T-helper 1 cell treated with Interleukin-12 subunit alpha and Interleukin-12 subunit beta and Interleukin-4 antibody, amounts not matched to agents 30 ng/mL and 1 ng/mL, for 36 hours (primary cell): Measurements from ENCODE around the gene ASH1L. TPM values are rescaled to one million over a fixed set of nuclear protein-coding genes. Genes with fewer than 3 reads are reported as not detected.
"Not testable (repeated sequence)": the region's sequence is repeated elsewhere in the genome, so short reads cannot be mapped to it uniquely, and the experiment has no call there.

Experiments used
- intact Hi-C: fragments of 100-400 bp; cut with micrococcal nuclease; formaldehyde crosslinking; loops from one replicate; pipeline ENCODE4 v1.15.1; 2024
- total RNA-seq: library from RNA; stranded (reverse); gene quantifications from 2 replicates; pipeline ENCODE4 v1.2.3, GENCODE V29; 2022

ASH1L gene, protein sequence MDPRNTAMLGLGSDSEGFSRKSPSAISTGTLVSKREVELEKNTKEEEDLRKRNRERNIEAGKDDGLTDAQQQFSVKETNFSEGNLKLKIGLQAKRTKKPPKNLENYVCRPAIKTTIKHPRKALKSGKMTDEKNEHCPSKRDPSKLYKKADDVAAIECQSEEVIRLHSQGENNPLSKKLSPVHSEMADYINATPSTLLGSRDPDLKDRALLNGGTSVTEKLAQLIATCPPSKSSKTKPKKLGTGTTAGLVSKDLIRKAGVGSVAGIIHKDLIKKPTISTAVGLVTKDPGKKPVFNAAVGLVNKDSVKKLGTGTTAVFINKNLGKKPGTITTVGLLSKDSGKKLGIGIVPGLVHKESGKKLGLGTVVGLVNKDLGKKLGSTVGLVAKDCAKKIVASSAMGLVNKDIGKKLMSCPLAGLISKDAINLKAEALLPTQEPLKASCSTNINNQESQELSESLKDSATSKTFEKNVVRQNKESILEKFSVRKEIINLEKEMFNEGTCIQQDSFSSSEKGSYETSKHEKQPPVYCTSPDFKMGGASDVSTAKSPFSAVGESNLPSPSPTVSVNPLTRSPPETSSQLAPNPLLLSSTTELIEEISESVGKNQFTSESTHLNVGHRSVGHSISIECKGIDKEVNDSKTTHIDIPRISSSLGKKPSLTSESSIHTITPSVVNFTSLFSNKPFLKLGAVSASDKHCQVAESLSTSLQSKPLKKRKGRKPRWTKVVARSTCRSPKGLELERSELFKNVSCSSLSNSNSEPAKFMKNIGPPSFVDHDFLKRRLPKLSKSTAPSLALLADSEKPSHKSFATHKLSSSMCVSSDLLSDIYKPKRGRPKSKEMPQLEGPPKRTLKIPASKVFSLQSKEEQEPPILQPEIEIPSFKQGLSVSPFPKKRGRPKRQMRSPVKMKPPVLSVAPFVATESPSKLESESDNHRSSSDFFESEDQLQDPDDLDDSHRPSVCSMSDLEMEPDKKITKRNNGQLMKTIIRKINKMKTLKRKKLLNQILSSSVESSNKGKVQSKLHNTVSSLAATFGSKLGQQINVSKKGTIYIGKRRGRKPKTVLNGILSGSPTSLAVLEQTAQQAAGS (N-terminal part only)
- total RNA-seq, result 55.0 and 55.2 TPM in 2 replicates

DNA sequence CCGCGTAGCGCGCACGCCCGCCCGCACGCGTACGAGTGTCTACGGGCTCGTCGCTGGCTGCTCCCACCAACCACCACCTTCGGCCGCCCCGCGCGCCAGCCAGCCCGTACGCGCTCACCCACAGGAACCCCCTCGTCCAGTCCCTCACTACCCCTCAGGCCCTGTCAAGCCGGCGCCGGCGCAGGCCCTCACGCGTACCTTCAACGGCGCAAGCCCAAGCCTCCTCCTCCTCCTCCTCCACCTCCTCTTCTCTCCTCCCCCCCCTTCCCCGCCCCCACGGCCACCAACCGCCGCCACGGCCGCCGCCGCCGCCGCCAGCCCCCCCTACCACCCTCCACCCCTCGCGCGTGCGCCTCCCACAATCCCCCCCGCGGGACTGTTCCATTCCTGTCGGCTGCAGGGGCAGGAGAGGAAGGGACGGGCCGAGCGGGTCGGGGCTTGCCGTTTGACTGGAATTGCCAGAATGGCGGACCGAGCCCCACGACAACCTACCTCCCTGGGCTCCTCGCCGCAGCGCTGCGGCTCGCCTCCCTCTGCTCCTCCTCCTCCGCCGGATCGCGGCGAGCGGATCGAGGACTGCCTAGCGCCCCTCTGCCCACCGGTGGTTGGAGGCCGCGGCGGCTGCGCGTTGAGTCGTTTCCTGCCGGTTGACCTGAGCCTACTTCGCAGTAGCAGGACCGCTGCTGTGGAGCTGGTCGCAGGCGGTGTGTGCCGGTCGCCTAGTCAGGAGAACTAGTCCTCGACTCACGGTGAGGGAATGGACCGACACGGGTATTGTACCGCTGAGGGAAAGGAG lies at the start of gene ASH1L:
Gene ASH1L, minus strand, starts transcription at position 223 of the 796 bp plus-strand sequence. CDS start 41,284 bp downstream, outside the sequence.
- intact Hi-C loops, result loop anchor here (1.0 to 10.0 kb wide), 7 partner anchors 26 to 295 kb away; partner anchors contain the start of genes CLK2, FDPS, GON4L and HCN3

GRCh38 chr1:155610257-155610647 lies 47.6 kb upstream of the ASH1L start:
- intact Hi-C loops, result loop anchor here (1.0 to 2.0 kb wide), 3 partner anchors 79 to 302 kb away; partner anchors contain the start of genes DAP3, FDPS and YY1AP1

- intact Hi-C loops, result loop anchor here (1.0 to 2.0 kb wide), 3 partner anchors 79 to 301 kb away; partner anchors contain the start of genes DAP3, FDPS and YY1AP1
These were observed 47.1 kb upstream of the ASH1L start, which contains the start of gene MSTO1 for GRCh38 chr1:155609515-155610256. Gene MSTO1, plus strand, starts transcription at chr1:155610218. Its CDS starts 31 bp downstream, at chr1:155610249.

DNA sequence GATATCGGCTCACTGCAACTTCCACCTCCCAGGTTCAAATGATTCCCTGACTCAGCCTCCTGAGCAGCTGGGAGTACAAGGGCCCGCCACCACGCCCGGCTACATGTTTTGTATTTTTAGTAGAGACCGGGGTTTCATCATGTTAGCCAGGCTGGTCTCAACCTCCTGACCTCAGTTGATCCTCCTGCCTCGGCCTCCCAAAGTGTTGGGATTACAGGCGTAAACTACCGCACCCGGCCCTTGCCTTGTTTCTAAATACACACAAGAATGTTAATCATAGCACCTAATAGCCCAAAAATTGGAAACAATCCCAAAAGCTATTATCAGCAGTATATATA lies 46.3 kb upstream of the ASH1L start:
- intact Hi-C loops, result no loop called here

- intact Hi-C loops, result no loop called here
These were observed 45.1 kb upstream of the ASH1L start for GRCh38 chr1:155607708-155608107.

DNA sequence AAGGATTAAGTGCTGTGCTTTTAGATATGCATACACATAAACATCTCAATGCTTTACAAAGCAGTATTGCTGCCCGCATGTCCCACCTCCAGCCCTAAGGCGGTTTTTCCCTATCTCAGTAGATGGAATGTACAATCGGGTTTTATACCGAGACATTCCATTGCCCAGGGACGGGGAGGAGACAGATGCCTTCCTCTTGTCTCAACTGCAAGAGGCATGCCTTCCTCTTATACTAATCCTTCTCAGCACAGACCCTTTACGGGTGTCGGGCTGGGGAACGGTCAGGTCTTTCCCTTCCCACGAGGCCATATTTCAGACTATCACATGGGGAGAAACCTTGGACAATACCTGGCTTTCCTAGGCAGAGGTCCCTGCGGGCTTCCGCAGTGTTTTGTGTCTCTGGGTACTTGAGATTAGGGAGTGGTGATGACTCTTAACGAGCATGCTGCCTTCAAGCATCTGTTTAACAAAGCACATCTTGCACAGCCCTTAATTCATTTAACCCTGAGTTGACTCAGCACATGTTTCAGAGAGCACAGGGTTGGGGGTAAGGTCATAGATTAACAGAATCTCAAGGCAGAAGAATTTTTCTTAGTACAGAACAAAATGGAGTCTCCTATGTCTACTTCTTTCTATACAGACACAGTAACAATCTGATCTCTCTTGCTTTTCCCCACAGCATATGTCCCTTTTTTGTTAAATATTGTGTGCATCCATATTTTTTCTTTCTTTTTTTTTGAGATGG lies 37.4 kb upstream of the ASH1L start:
- intact Hi-C loops, result not testable (repeated sequence)

DNA sequence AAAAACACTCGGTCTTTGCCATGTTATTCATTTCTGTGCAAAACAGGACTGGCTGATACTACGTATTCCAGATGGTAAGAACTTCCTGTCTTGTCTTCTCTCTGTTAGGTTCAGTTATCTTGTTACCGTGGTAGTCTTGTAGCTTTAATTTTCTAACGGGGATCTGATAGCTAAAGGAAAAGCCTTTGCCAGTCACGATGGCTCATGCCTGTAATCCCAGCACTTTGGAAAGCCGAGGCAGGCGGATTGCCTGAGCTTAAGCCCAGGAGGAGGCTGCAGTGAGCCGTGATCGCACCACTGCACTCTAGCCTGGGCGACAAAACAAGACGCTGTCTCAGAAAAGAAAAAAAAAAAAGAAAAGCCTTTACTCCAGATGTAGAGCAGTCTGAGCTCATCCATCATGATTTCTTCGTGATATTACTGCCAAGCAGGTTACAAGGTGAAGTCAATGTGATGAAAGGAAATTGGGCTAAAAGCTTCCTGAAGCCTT lies 36.3 kb upstream of the ASH1L start:
- intact Hi-C loops, result no loop called here

DNA sequence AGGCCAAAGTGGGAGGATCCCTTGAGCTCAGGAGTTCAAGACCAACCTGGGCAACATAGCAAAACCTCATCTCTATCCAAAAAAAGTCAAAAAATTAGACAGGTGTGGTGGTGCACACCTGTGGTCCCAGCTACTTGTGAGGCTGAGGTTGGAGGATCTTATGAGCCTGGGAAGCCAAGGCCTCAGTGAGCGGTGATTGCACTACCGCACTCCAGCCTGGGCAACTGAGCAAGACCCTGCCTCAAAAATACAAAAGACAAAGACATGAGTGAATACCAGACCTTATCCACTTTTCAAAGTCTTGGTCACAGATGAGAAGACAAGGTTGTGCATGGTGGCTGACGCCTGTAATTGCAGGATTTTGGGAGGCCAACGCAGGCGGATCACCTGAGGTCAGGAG lies 34.3 kb upstream of the ASH1L start:
- intact Hi-C loops, result no loop called here

DNA sequence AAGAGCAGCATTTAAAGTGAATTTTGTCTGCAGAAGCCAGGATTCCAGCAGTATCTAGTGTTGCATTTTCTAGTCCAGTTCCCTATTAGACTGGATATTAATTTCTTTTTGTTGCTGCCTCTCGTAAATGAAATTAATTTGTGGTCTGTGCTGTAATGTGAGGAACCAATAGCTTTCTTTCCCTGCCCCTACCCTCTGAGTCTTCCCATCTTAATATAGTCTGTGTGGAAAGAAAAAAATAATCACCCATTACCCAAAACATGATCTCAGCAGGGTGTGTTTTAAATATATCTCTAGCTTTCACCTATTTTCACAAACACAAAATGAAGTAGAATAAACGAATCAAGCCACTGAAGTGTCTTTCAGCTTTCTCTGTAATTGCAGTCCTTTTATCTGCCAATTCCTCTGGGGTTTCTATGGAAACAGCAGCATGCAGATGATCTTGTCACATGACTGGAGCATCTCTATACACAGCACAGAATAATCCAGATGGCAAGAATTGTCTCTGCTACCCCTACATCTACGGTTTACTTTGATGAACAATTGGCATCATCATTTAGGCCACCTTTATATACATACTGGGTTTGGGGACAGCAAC lies 33.4 kb upstream of the ASH1L start:
- intact Hi-C loops, result not testable (repeated sequence)

DNA sequence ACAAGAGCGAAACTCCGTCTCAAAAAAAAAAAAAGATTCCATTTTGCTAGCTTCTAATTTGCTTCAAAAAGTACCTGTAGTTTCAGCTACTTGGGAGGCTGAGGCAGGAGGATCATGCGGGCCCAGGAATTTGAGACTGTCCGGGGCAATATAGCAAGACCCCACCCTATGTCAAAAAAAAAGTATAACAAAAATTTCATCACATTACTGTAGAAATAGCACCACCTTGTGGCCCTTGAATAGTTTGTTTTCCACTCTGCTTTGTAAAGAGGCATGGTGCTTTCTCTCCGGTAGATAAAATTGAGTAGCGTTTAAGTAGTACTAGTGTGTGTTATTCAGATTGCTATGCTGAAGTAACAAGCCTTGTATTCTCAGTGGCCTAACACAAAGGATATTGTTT lies 29.2 kb upstream of the ASH1L start:
- intact Hi-C loops, result loop anchor here (1.0 kb wide), 4 partner anchors 268 to 415 kb away; no protein-coding TSS in a partner anchor

- intact Hi-C loops, result loop anchor here (1.0 kb wide), 1 partner anchor 267 kb away; no protein-coding TSS in a partner anchor
These were observed 28.1 kb upstream of the ASH1L start for GRCh38 chr1:155590516-155591247.

DNA sequence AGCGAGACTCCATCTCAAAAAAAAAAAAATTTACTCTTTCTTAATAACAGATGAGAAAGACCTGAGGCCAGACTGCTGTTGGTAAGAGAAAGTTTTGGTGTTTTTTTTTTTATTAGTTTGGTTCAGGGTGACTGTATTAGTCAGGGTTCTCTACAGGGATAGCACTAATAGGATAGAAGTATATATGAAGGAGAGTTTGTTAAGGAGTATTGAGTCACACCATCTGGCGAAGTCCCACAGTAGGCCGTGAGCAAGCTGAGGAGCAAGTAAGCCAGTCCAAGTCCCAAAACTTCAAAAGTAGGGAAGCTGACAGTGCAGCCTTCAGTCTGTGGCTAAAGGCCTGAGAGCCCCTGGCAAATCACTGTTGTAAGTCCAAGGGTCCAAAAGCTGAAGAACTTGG lies 26.7 kb upstream of the ASH1L start:
- intact Hi-C loops, result not testable (repeated sequence)

DNA sequence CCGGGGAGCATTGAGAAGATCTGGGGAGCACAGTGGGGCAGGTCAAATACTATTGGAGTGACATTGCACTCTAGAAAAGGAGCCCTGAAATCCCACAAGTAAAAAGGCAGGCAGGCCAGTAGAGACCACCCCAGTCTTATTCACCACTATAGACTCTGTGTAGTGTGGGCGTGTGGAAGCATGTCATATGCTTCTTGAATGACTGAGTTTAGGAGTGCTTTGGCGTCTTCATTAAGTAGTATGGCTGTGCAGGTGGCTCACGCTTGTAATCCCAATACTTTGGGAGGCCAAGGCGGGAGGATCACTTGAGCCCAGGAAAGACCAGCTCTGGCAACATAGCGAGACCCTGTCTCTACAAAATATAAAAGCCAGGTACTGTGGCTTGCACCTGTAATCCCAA lies 21.2 kb upstream of the ASH1L start:
- intact Hi-C loops, result not testable (repeated sequence)

DNA sequence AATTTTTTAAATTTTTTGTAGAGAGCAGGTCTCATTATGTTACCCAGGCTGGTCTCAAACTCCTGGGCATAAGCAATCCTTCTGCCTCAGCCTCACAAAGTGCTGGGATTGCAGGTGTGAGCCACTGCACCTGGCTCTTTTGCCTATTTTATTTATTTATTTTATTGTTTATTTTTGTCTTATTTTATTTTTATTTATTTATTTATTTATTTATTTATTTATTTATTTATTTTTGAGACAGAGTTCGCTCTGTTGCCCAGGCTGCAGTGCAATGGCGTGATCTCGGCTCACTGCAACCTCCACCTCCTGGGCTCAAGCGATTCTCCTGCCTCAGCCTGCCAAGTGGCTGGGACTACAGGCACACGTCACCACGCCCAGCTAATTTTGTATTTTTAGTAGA lies 13.0 kb upstream of the ASH1L start:
- intact Hi-C loops, result not testable (repeated sequence)

GRCh38 chr1:155574077-155574476 lies 11.5 kb upstream of the ASH1L start:
- intact Hi-C loops, result no loop called here

- intact Hi-C loops, result no loop called here
These were observed 8.0 kb upstream of the ASH1L start for GRCh38 chr1:155570593-155570990.

GRCh38 chr1:155569988-155570592 lies 7.5 kb upstream of the ASH1L start:
- intact Hi-C loops, result loop anchor here (10.0 kb wide), 2 partner anchors 65 to 295 kb away; partner anchors contain the start of genes CLK2 and HCN3
